K562 (cell line): ENCODE results near the gene MCFD2. TPM values are rescaled to one million over a fixed set of nuclear protein-coding genes. Genes with fewer than 3 reads are reported as not detected.
"Not testable (repeated sequence)": the region's sequence is repeated elsewhere in the genome, so short reads cannot be mapped to it uniquely, and the experiment has no call there.

Source experiments
- ATAC-seq: fragments of 200-7000 bp; cut with Tn5 transposase; 3 replicates; pipeline ENCODE4 v1.9.1; 2020; ENCODE audit warnings: moderate library complexity
- BruUV-seq: library from RNA; stranded (reverse); fragments of 400-500 nt; replicated peaks from 2 replicates; lab custom pipeline; 2021; lab: Mats Ljungman, UMichigan
- CTCF ChIA-PET: fragments of 300-600 bp; formaldehyde crosslinking; extraction: SDS; loops from one replicate; lab custom pipeline; 2021; ENCODE audit warnings: low intra/inter-chr PET ratio; lab: Yijun Ruan, JAX
- POLR2A ChIA-PET: fragments of 300-600, 350-650 bp; sonication (Branson Sonifier 250); formaldehyde crosslinking; extraction: SDS; loops from one replicate; lab custom pipeline; 2021; ENCODE audit warnings: antibody characterized with exemption, inconsistent platforms; lab: Yijun Ruan, JAX
- DNase-seq, 4 experiments: peaks; one replicate each; pipeline versions ENCODE4 v3.0.0 to v3.0.0-alpha.2; 2011 to 2018; ENCODE audit warnings: low spot score in 3 of 4, mixed read lengths in 3 of 4; ENCODE audit errors: extremely low read depth in 1 of 4
- FAIRE-seq: peaks from 2 replicates; lab custom pipeline; 2011; peaks lifted over from hg19 to GRCh38; lab: Jason Lieb, UNC
- H2AFZ ChIP-seq: 2 replicates; pipeline ENCODE4 v1.6.0; 2011; ENCODE audit warnings: low read depth, low read length, control low read depth, inconsistent platforms
- H3K27ac ChIP-seq: fragments of 200-600 bp; 3 replicates; pipeline ENCODE4 v1.8.0; 2011; ENCODE audit warnings: low read depth, mild to moderate bottlenecking, control low read depth, inconsistent platforms, low read length, moderate library complexity, mixed read lengths; ENCODE audit errors: extremely low read depth
- H3K27me3 ChIP-seq, 2 experiments: fragments of 300-600 bp in 1 of 2; 2 replicates in 1 of 2; 3 replicates in 1 of 2; pipeline versions ENCODE4 v1.6.0 to v1.8.0; 2011; ENCODE audit warnings: inconsistent platforms in 2 of 2, low read length in 2 of 2, mild to moderate bottlenecking in 1 of 2, mixed read lengths in 1 of 2, moderate library complexity in 1 of 2; ENCODE audit not compliant: control insufficient read depth in 2 of 2, insufficient read depth in 2 of 2
- H3K36me3 ChIP-seq: fragments of 300-600 bp; 3 replicates; pipeline ENCODE4 v1.8.0; 2011; ENCODE audit warnings: mild to moderate bottlenecking, low read length, inconsistent platforms; ENCODE audit not compliant: control insufficient read depth, insufficient read depth
- H3K4me1 ChIP-seq, 2 experiments: fragments of 200-600 bp in 1 of 2; replicated peaks in 1 of 2; 2 replicates in 1 of 2; 3 replicates in 1 of 2; pipeline versions ENCODE4 v1.5.1 to v1.8.0; 2011; ENCODE audit warnings: inconsistent platforms in 2 of 2, low read length in 2 of 2, mild to moderate bottlenecking in 1 of 2, mixed read lengths in 1 of 2, moderate library complexity in 1 of 2; ENCODE audit not compliant: control insufficient read depth in 2 of 2, insufficient read depth in 2 of 2
- H3K4me2 ChIP-seq: 2 replicates; pipeline ENCODE4 v1.6.1; 2011; ENCODE audit warnings: low read length, control low read depth, inconsistent platforms, mixed read lengths; ENCODE audit not compliant: insufficient read depth
- H3K4me3 ChIP-seq: fragments of 200-600 bp; sonication (generic), shearing (Covaris generic); 2 replicates; pipeline ENCODE4 v1.5.1; 2016; ENCODE audit warnings: control low read depth, inconsistent platforms
- H3K79me2 ChIP-seq: fragments of 200-600 bp; 3 replicates; pipeline ENCODE4 v1.8.0; 2011; ENCODE audit warnings: low read length, inconsistent platforms; ENCODE audit not compliant: control insufficient read depth, insufficient read depth
- H3K9ac ChIP-seq, 2 experiments: 2 replicates each; pipeline versions ENCODE4 v1.6.0 to v1.6.1; 2011; ENCODE audit warnings: low read depth in 2 of 2, low read length in 2 of 2, control low read depth in 1 of 2, inconsistent platforms in 1 of 2, mild to moderate bottlenecking in 1 of 2, mixed read lengths in 1 of 2; ENCODE audit not compliant: insufficient read depth in 1 of 2
- H3K9me1 ChIP-seq: one replicate; pipeline ENCODE4 v1.6.0; 2011; ENCODE audit warnings: inconsistent platforms, mild to moderate bottlenecking, low read length, moderate library complexity; ENCODE audit not compliant: control insufficient read depth, insufficient read depth
- H3K9me3 ChIP-seq: replicated peaks from 2 replicates; pipeline ENCODE4 v1.5.1; 2011; ENCODE audit warnings: low read depth, low read length, inconsistent platforms; ENCODE audit not compliant: control insufficient read depth, insufficient read depth
- H4K20me1 ChIP-seq: replicated peaks from 2 replicates; pipeline ENCODE4 v1.6.1; 2011; ENCODE audit warnings: low read length, inconsistent platforms, mixed read lengths; ENCODE audit not compliant: control insufficient read depth, insufficient read depth
- ATF7 ChIP-seq: fragments of 450-650 bp; IDR thresholded peaks from 2 replicates; pipeline ENCODE4 v1.7.1; 2014; ENCODE audit warnings: mild to moderate bottlenecking, moderate library complexity
- CTBP1 ChIP-seq: fragments of 450-650 bp; IDR thresholded peaks from 2 replicates; pipeline ENCODE4 v1.6.1; 2016; ENCODE audit warnings: borderline replicate concordance
- ELF2 ChIP-seq: fragments of 250-450 bp; sonication (Bioruptor Pico); IDR thresholded peaks from 2 replicates; pipeline ENCODE4 v1.5.0; 2021; ENCODE audit warnings: mild to moderate bottlenecking
- MITF ChIP-seq: IDR thresholded peaks from 2 replicates; pipeline ENCODE4 v1.6.1; 2014; ENCODE audit warnings: antibody characterized with exemption
- POLR2A ChIP-seq: fragments of 450-650 bp; conservative IDR thresholded peaks from 2 replicates; pipeline ENCODE4 v1.6.1; 2016
- POLR2AphosphoS2 ChIP-seq: IDR thresholded peaks from 2 replicates; pipeline ENCODE4 v1.6.1; 2012; ENCODE audit warnings: low read length, improper control_type of control experiment
- POLR2H ChIP-seq: IDR thresholded peaks from 2 replicates; pipeline ENCODE4 v1.6.1; 2016; ENCODE audit warnings: missing genetic modification characterization, low read depth, mild to moderate bottlenecking, control low read depth, missing compliant biosample characterization, moderate library complexity
- SMARCE1 ChIP-seq: fragments of 450-650 bp; IDR thresholded peaks from 2 replicates; pipeline ENCODE4 v1.7.1; 2016; ENCODE audit warnings: mild to moderate bottlenecking
- SPI1 ChIP-seq: IDR thresholded peaks from 2 replicates; pipeline ENCODE4 v1.6.1; 2011; ENCODE audit warnings: low read depth, low read length, control low read depth, borderline replicate concordance
- TEAD1 ChIP-seq, 2 experiments: fragments of 450-650 bp in 1 of 2; sonication (generic) in 1 of 2; formaldehyde crosslinking; IDR thresholded peaks; 2 replicates each; pipeline versions ENCODE4 v1.4.0 to v1.8.0; 2020 to 2022; ENCODE audit warnings: mild to moderate bottlenecking in 2 of 2, missing genetic modification reagents in 1 of 2
- VEZF1 ChIP-seq: fragments of 200-800 bp; sonication (Bioruptor generic); IDR thresholded peaks from 2 replicates; pipeline ENCODE4 v1.6.1; 2017; ENCODE audit warnings: missing genetic modification characterization, missing compliant biosample characterization
- ZNF766 ChIP-seq: fragments of 200-800 bp; sonication (Bioruptor generic); conservative IDR thresholded peaks from 2 replicates; pipeline ENCODE4 v1.6.1; 2016; ENCODE audit warnings: missing genetic modification characterization, missing compliant biosample characterization
- WGBS: fragments of 100-300 bp; shearing (Covaris generic); methylation state at CpG from one replicate; pipeline ENCODE4 v1.1.6; 2016; ENCODE audit warnings: low coverage, mixed read lengths; ENCODE audit not compliant: insufficient coverage; ENCODE audit errors: missing lambda C conversion rate; 5-methylcytosine and 5-hydroxymethylcytosine counted together
- in situ Hi-C: fragments of 300-500 bp; cut with MboI; formaldehyde crosslinking; loops from 4 replicates; pipeline ENCODE4 v1.15.0; 2018; ENCODE audit warnings: inconsistent platforms, mixed read lengths
- intact Hi-C: fragments of 100-400 bp; cut with micrococcal nuclease; formaldehyde crosslinking; loops from 2 replicates; pipeline ENCODE4 v1.14.2; 2022
- polyA plus RNA-seq, 8 experiments: library from polyadenylated mRNA; depleted of rRNA in 4 of 8; stranded (reverse) in 5 of 8; unstranded in 3 of 8; fragments of >200 nt; fragmentation: Nextera tagmentation in 2 of 8; fragmentation: Illumina TruSeq in 1 of 8; extraction: Ambion mirVana in 2 of 8; extraction: Trizol in 1 of 8; gene quantifications; 2 replicates each; pipeline versions ENCODE4 v1.2.1 to v1.2.3, GENCODE V29; 2011 to 2014; ENCODE audit warnings: inconsistent platforms in 1 of 8, missing spikeins in 1 of 8
- total RNA-seq, 7 experiments: library from RNA; depleted of rRNA in 6 of 7; stranded (reverse); fragments of >200 nt in 6 of 7; fragmentation: Illumina TruSeq in 2 of 7; extraction: Trizol in 2 of 7; gene quantifications; 2 replicates each; pipeline versions ENCODE4 v1.2.1 to v1.2.3, GENCODE V29; 2011 to 2021; ENCODE audit warnings: low replicate concordance in 1 of 7

The MCFD2 gene
- total and polyA plus RNA-seq, 9 of the 15 experiments (the other 6 are each of a cell fraction or from before 2014, with no cell fraction given) = 78.6 to 237 (median 123) TPM

GRCh38 chr2:46902980-46903379 is 12.6 kb downstream of the MCFD2 start:
- ATAC-seq, H3K9me3 ChIP-seq, in situ Hi-C loops, H2AFZ ChIP-seq, FAIRE-seq, CTCF ChIA-PET, H3K9ac ChIP-seq, H3K4me3 ChIP-seq, H3K9me1 ChIP-seq, H3K79me2 ChIP-seq, BruUV-seq, H3K27ac ChIP-seq, POLR2A ChIA-PET, DNase-seq, H3K27me3 ChIP-seq, H3K4me2 ChIP-seq, H4K20me1 ChIP-seq, intact Hi-C loops: not testable (repeated sequence)
- WGBS = 7% methylated on average over 6 of the region's 6 CpGs
- Histone ChIP-seq H3K36me3 (peaks cover 31% of the 10 kb centered on the region), H3K4me1 (peaks cover 10 to 23% of the 10 kb centered on the region in 2 experiments; a peak in 4 of 5 replicates)
- TF ChIP-seq POLR2A (peak; percentile 18; the same call in 1 of the 2 replicates), VEZF1 (CRISPR knock-in tag) (peak; percentile 27; the same call in 1 of the 2 replicates), MITF (0 out of 2 replicates have a peak, but pooled peaks have one; percentile 32), ATF7 (0 out of 2 replicates have a peak, but pooled peaks have one; percentile 27), SPI1 (peak; percentile 18; the same call in 1 of the 2 replicates), CTBP1 (0 out of 2 replicates have a peak, but pooled peaks have one; percentile 21), TEAD1 (CRISPR knock-in tag; IDR thresholded peaks at IDR 0.05) (0 out of 4 replicates have a peak, but pooled peaks of 1 of the 2 experiments have one; percentile 32), POLR2AphosphoS2 (0 out of 2 replicates have a peak, but pooled peaks have one; percentile 3), POLR2H (tag) (0 out of 2 replicates have a peak, but pooled peaks have one; percentile 25), ELF2 (CRISPR knock-in tag) (0 out of 2 replicates have a peak, but pooled peaks have one; percentile 33), SMARCE1 (peak; percentile 38; the same call in 1 of the 2 replicates), ZNF766 (CRISPR knock-in tag) (0 out of 2 replicates have a peak, but pooled peaks have one; percentile 23)
